Tibial nerve (tissue), 4 donors: ENCODE results near the gene TBC1D4. TPM values are rescaled to one million over a fixed set of nuclear protein-coding genes. Genes with fewer than 3 reads are reported as not detected.

Source experiments
- DNase-seq, 2 donors: peaks; one replicate each; pipeline ENCODE4 v3.0.0-alpha.2; 2019; ENCODE audit warnings: low spot score in 2 of 2
- H3K27ac ChIP-seq, 4 donors: fragments of 200-600 bp; sonication (generic) in 3 of 4; one replicate each; pipeline ENCODE4 v1.5.1; 2017 to 2019; ENCODE audit warnings: mild to moderate bottlenecking in 1 of 4
- H3K27me3 ChIP-seq, 2 donors: fragments of 200-600 bp; sonication (generic) in 1 of 2; one replicate each; pipeline versions ENCODE4 v1.5.1 to v1.6.0; 2017 to 2019
- H3K36me3 ChIP-seq, 3 donors: fragments of 200-600 bp; sonication (generic); one replicate each; pipeline ENCODE4 v1.5.1; 2018 to 2019
- H3K4me1 ChIP-seq, 4 donors: fragments of 200-600 bp; sonication (generic) in 3 of 4; one replicate each; pipeline ENCODE4 v1.5.1; 2017 to 2019
- H3K4me3 ChIP-seq, 4 donors: fragments of 200-600 bp; sonication (generic) in 3 of 4; one replicate each; pipeline ENCODE4 v1.5.1; 2017 to 2019; ENCODE audit warnings: mild to moderate bottlenecking in 1 of 4, moderate library complexity in 1 of 4
- H3K9me3 ChIP-seq, 4 donors: fragments of 200-600 bp; sonication (generic) in 3 of 4; one replicate each; pipeline ENCODE4 v1.5.1; 2017 to 2019
- EP300 ChIP-seq, 2 donors: sonication (generic); formaldehyde crosslinking; IDR thresholded peaks; one replicate each; pipeline ENCODE4 v1.6.1; 2017; ENCODE audit warnings: antibody characterized with exemption in 2 of 2, mild to moderate bottlenecking in 1 of 2
- POLR2A ChIP-seq, 2 donors: fragments of 450-650 bp; IDR thresholded peaks; one replicate each; pipeline ENCODE4 v1.6.1; 2017; ENCODE audit warnings: antibody characterized with exemption in 2 of 2, mild to moderate bottlenecking in 2 of 2, moderate library complexity in 2 of 2
- WGBS, 2 donors: methylation state at CpG; one replicate each; pipeline ENCODE4 v1.1.5; 2018; 5-methylcytosine and 5-hydroxymethylcytosine counted together
- total RNA-seq, 4 donors: library from RNA; depleted of rRNA; stranded (reverse); fragments of >200 nt; gene quantifications; one replicate each; pipeline ENCODE4 v1.1.0, GENCODE V29; 2016
- TF ChIP-seq, protein P1 (sequence below), 5 experiments: fragments of 200-600 bp in 3 of 5; fragments of 450-650 bp in 2 of 5; sonication (generic) in 3 of 5; IDR thresholded peaks; one replicate each; pipeline ENCODE4 v1.5.1; 2016 to 2019; ENCODE audit warnings: antibody characterized with exemption in 5 of 5, mild to moderate bottlenecking in 3 of 5, moderate library complexity in 2 of 5

TBC1D4 gene
- total RNA-seq, 4 donors from 2014 or later, result 17.7 to 45.4 (median 33.4) TPM

- no peak for DNase-seq
- TF ChIP-seq EP300 (IDR thresholded peaks at IDR 0.05) (no peak), POLR2A (IDR thresholded peaks at IDR 0.05) (no peak)
- TF ChIP-seq, protein P1, sequence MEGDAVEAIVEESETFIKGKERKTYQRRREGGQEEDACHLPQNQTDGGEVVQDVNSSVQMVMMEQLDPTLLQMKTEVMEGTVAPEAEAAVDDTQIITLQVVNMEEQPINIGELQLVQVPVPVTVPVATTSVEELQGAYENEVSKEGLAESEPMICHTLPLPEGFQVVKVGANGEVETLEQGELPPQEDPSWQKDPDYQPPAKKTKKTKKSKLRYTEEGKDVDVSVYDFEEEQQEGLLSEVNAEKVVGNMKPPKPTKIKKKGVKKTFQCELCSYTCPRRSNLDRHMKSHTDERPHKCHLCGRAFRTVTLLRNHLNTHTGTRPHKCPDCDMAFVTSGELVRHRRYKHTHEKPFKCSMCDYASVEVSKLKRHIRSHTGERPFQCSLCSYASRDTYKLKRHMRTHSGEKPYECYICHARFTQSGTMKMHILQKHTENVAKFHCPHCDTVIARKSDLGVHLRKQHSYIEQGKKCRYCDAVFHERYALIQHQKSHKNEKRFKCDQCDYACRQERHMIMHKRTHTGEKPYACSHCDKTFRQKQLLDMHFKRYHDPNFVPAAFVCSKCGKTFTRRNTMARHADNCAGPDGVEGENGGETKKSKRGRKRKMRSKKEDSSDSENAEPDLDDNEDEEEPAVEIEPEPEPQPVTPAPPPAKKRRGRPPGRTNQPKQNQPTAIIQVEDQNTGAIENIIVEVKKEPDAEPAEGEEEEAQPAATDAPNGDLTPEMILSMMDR (IDR thresholded peaks at IDR 0.05), result no peak
- no peak overlapping the region for H3K4me3 ChIP-seq
- 85 to 88% methylated on average over 5 of the region's 5 CpGs for WGBS, 2 donors
- no peaks in the 10 kb centered on the region for H3K9me3 ChIP-seq
- H3K27ac ChIP-seq, result no peak overlapping the region
- H3K27me3 ChIP-seq, result no peaks in the 10 kb centered on the region
- H3K4me1 ChIP-seq, result peaks cover 0 to 26% (median 3%) of the 10 kb centered on the region in 4 donors
- H3K36me3 ChIP-seq, result no peaks in the 10 kb centered on the region
These were observed 49.1 kb downstream of the TBC1D4 start for GRCh38 chr13:75432811-75433244.

- no peak for DNase-seq
- H3K4me1 ChIP-seq, result peaks cover 0 to 18% (median 3%) of the 10 kb centered on the region in 4 donors
- WGBS, 2 donors, result 28 to 49% methylated on average over 2 of the region's 2 CpGs
- H3K27me3 ChIP-seq, result no peaks in the 10 kb centered on the region
- no peaks in the 10 kb centered on the region for H3K36me3 ChIP-seq
- no peak overlapping the region for H3K4me3 ChIP-seq
- TF ChIP-seq, protein P1 (IDR thresholded peaks at IDR 0.05), result no peak
- TF ChIP-seq EP300 (IDR thresholded peaks at IDR 0.05), result no peak
- no peak for TF ChIP-seq POLR2A (IDR thresholded peaks at IDR 0.05)
- H3K9me3 ChIP-seq, result no peaks in the 10 kb centered on the region
- H3K27ac ChIP-seq, result no peak overlapping the region
These were observed 49.9 kb downstream of the TBC1D4 start for GRCh38 chr13:75432045-75432444.

DNA sequence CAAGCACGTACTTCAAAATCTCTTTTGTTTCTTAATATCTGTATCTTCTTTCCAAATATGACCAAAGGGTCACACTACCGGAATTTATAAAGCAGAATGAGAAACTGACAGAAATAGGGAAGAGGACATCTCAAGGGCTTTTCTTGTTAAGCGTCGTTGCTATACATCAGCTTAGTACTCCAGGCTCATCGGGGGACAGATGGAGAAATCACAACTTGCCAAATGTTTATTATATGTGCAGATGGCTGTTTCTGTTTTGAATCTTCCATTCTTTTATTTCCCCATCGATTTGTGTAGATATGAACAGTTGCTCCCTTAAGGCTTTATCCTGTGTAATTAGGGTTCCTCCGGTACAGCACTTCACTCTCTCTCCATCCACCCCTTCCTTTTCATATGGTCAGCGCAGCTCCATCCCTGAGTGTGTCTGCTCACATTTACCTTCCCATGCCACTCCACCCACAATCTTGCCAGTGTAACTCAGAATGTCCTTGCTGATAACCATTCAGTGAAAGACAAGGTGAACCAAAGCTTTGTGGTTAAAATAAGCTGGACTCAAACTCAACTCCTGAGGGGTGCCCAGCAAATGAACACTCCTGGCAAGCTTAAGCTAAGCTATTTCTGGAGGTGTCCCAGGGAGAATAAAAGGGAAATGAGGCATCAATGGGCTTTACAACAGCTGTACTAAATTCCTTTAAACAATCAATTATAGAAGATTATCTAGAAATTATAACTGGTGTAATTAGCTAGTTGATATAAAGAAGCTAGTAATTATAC is 51.3 kb downstream of the TBC1D4 start:
- Histone ChIP-seq H3K36me3 (no peaks in the 10 kb centered on the region), H3K27me3 (no peaks in the 10 kb centered on the region), H3K9me3 (no peaks in the 10 kb centered on the region), H3K4me1 (peaks cover 0 to 15% (median 3%) of the 10 kb centered on the region in 4 donors), H3K27ac (no peak overlapping the region), H3K4me3 (no peak overlapping the region)
- 54 to 57% methylated on average over 8 of the region's 8 CpGs for WGBS, 2 donors
- TF ChIP-seq POLR2A (IDR thresholded peaks at IDR 0.05), result no peak
- TF ChIP-seq, protein P1 (IDR thresholded peaks at IDR 0.05), result no peak
- DNase-seq, result no peak

DNA sequence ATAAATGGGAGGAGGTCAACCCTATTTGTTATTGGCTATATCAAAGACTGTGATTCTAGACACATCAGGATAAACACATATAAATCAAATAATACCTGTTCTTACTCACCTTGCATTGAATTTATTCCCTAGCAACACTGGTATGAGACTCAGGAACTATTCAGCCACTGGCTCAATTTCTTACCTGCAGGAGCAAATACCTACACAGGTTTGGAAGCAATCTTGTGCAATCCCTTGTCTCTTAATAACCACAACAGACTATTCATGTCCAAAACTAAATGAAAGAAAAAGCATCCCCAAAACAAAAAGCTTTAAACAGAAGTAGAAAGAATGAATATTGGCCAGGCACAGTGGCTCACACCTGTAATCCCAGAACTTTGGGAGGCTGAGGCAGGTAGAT is 55.5 kb downstream of the TBC1D4 start:
- TF ChIP-seq POLR2A (IDR thresholded peaks at IDR 0.05) (no peak), EP300 (IDR thresholded peaks at IDR 0.05) (no peak)
- TF ChIP-seq, protein P1 (IDR thresholded peaks at IDR 0.05), result no peak
- peaks cover 0 to 25% (median 3%) of the 10 kb centered on the region in 4 donors for H3K4me1 ChIP-seq

GRCh38 chr13:75425216-75426009 is 56.6 kb downstream of the TBC1D4 start:
- Histone ChIP-seq H3K9me3 (no peaks in the 10 kb centered on the region), H3K4me3 (no peak overlapping the region), H3K4me1 (peaks cover 0 to 24% (median 3%) of the 10 kb centered on the region in 4 donors), H3K36me3 (no peaks in the 10 kb centered on the region), H3K27ac (no peak overlapping the region), H3K27me3 (no peaks in the 10 kb centered on the region)
- no peak for DNase-seq
- TF ChIP-seq, protein P1 (IDR thresholded peaks at IDR 0.05), result no peak
- TF ChIP-seq EP300 (IDR thresholded peaks at IDR 0.05), result no peak
- WGBS, 2 donors, result 87 to 91% methylated on average over 3 of the region's 3 CpGs

More for the DNA sequence above, 55.5 kb downstream of the TBC1D4 start:
- H3K9me3 ChIP-seq, result no peaks in the 10 kb centered on the region
- H3K36me3 ChIP-seq, result no peaks in the 10 kb centered on the region
- H3K27ac ChIP-seq, result no peak overlapping the region
- no peak for DNase-seq
- H3K27me3 ChIP-seq, result no peaks in the 10 kb centered on the region
- no peak overlapping the region for H3K4me3 ChIP-seq
